K562 (cell line): ENCODE results near the gene SCYL3. TPM values are rescaled to one million over a fixed set of nuclear protein-coding genes. Genes with fewer than 3 reads are reported as not detected.
A peak's percentile ranks its signal among the peaks of the same experiment; 100 is the strongest.
"Not testable (repeated sequence)": the region's sequence is repeated elsewhere in the genome, so short reads cannot be mapped to it uniquely, and the experiment has no call there.

ENCODE experiments used
- ATAC-seq: fragments of 200-7000 bp; cut with Tn5 transposase; 3 replicates; pipeline ENCODE4 v1.9.1; 2020; ENCODE audit warnings: moderate library complexity
- BruUV-seq: library from RNA; stranded (reverse); fragments of 400-500 nt; replicated peaks from 2 replicates; lab custom pipeline; 2021; lab: Mats Ljungman, UMichigan
- CTCF ChIA-PET: fragments of 300-600 bp; formaldehyde crosslinking; extraction: SDS; loops from one replicate; lab custom pipeline; 2021; ENCODE audit warnings: low intra/inter-chr PET ratio; lab: Yijun Ruan, JAX
- POLR2A ChIA-PET: fragments of 300-600, 350-650 bp; sonication (Branson Sonifier 250); formaldehyde crosslinking; extraction: SDS; loops from one replicate; lab custom pipeline; 2021; ENCODE audit warnings: antibody characterized with exemption, inconsistent platforms; lab: Yijun Ruan, JAX
- DNase-seq, 4 experiments: peaks; one replicate each; pipeline versions ENCODE4 v3.0.0 to v3.0.0-alpha.2; 2011 to 2018; ENCODE audit warnings: low spot score in 3 of 4, mixed read lengths in 3 of 4; ENCODE audit errors: extremely low read depth in 1 of 4
- FAIRE-seq: peaks from 2 replicates; lab custom pipeline; 2011; peaks lifted over from hg19 to GRCh38; lab: Jason Lieb, UNC
- H2AFZ ChIP-seq: 2 replicates; pipeline ENCODE4 v1.6.0; 2011; ENCODE audit warnings: low read depth, low read length, control low read depth, inconsistent platforms
- H3K27ac ChIP-seq: fragments of 200-600 bp; 3 replicates; pipeline ENCODE4 v1.8.0; 2011; ENCODE audit warnings: low read depth, mild to moderate bottlenecking, control low read depth, inconsistent platforms, low read length, moderate library complexity, mixed read lengths; ENCODE audit errors: extremely low read depth
- H3K27me3 ChIP-seq, 2 experiments: fragments of 300-600 bp in 1 of 2; 2 replicates in 1 of 2; 3 replicates in 1 of 2; pipeline versions ENCODE4 v1.6.0 to v1.8.0; 2011; ENCODE audit warnings: inconsistent platforms in 2 of 2, low read length in 2 of 2, mild to moderate bottlenecking in 1 of 2, mixed read lengths in 1 of 2, moderate library complexity in 1 of 2; ENCODE audit not compliant: control insufficient read depth in 2 of 2, insufficient read depth in 2 of 2
- H3K36me3 ChIP-seq: fragments of 300-600 bp; 3 replicates; pipeline ENCODE4 v1.8.0; 2011; ENCODE audit warnings: mild to moderate bottlenecking, low read length, inconsistent platforms; ENCODE audit not compliant: control insufficient read depth, insufficient read depth
- H3K4me1 ChIP-seq, 2 experiments: fragments of 200-600 bp in 1 of 2; replicated peaks in 1 of 2; 2 replicates in 1 of 2; 3 replicates in 1 of 2; pipeline versions ENCODE4 v1.5.1 to v1.8.0; 2011; ENCODE audit warnings: inconsistent platforms in 2 of 2, low read length in 2 of 2, mild to moderate bottlenecking in 1 of 2, mixed read lengths in 1 of 2, moderate library complexity in 1 of 2; ENCODE audit not compliant: control insufficient read depth in 2 of 2, insufficient read depth in 2 of 2
- H3K4me2 ChIP-seq: 2 replicates; pipeline ENCODE4 v1.6.1; 2011; ENCODE audit warnings: low read length, control low read depth, inconsistent platforms, mixed read lengths; ENCODE audit not compliant: insufficient read depth
- H3K4me3 ChIP-seq: fragments of 200-600 bp; sonication (generic), shearing (Covaris generic); 2 replicates; pipeline ENCODE4 v1.5.1; 2016; ENCODE audit warnings: control low read depth, inconsistent platforms
- H3K79me2 ChIP-seq: fragments of 200-600 bp; 3 replicates; pipeline ENCODE4 v1.8.0; 2011; ENCODE audit warnings: low read length, inconsistent platforms; ENCODE audit not compliant: control insufficient read depth, insufficient read depth
- H3K9ac ChIP-seq, 2 experiments: 2 replicates each; pipeline versions ENCODE4 v1.6.0 to v1.6.1; 2011; ENCODE audit warnings: low read depth in 2 of 2, low read length in 2 of 2, control low read depth in 1 of 2, inconsistent platforms in 1 of 2, mild to moderate bottlenecking in 1 of 2, mixed read lengths in 1 of 2; ENCODE audit not compliant: insufficient read depth in 1 of 2
- H3K9me1 ChIP-seq: one replicate; pipeline ENCODE4 v1.6.0; 2011; ENCODE audit warnings: inconsistent platforms, mild to moderate bottlenecking, low read length, moderate library complexity; ENCODE audit not compliant: control insufficient read depth, insufficient read depth
- H3K9me3 ChIP-seq: replicated peaks from 2 replicates; pipeline ENCODE4 v1.5.1; 2011; ENCODE audit warnings: low read depth, low read length, inconsistent platforms; ENCODE audit not compliant: control insufficient read depth, insufficient read depth
- H4K20me1 ChIP-seq: replicated peaks from 2 replicates; pipeline ENCODE4 v1.6.1; 2011; ENCODE audit warnings: low read length, inconsistent platforms, mixed read lengths; ENCODE audit not compliant: control insufficient read depth, insufficient read depth
- BCOR ChIP-seq: fragments of 450-650 bp; IDR thresholded peaks from 2 replicates; pipeline ENCODE4 v1.6.1; 2016
- DACH1 ChIP-seq: fragments of 450-650 bp; IDR thresholded peaks from 2 replicates; pipeline ENCODE4 v1.6.1; 2018; ENCODE audit not compliant: partially characterized antibody
- GATA2 ChIP-seq: sonication (generic); formaldehyde crosslinking; IDR thresholded peaks from 2 replicates; pipeline ENCODE4 v1.4.0; 2020; ENCODE audit warnings: mild to moderate bottlenecking, missing genetic modification reagents
- GATAD2B ChIP-seq: fragments of 450-650 bp; IDR thresholded peaks from 2 replicates; pipeline ENCODE4 v1.6.1; 2017; ENCODE audit warnings: mild to moderate bottlenecking, borderline replicate concordance
- MTA1 ChIP-seq: fragments of 450-650 bp; IDR thresholded peaks from 2 replicates; pipeline ENCODE4 v1.6.1; 2017; ENCODE audit warnings: borderline replicate concordance
- ZC3H11A ChIP-seq: IDR thresholded peaks from 2 replicates; pipeline ENCODE4 v1.6.1; 2012; ENCODE audit warnings: low read depth, low read length, improper control_type of control experiment
- in situ Hi-C: fragments of 300-500 bp; cut with MboI; formaldehyde crosslinking; loops from 4 replicates; pipeline ENCODE4 v1.15.0; 2018; ENCODE audit warnings: inconsistent platforms, mixed read lengths
- intact Hi-C: fragments of 100-400 bp; cut with micrococcal nuclease; formaldehyde crosslinking; loops from 2 replicates; pipeline ENCODE4 v1.14.2; 2022
- polyA plus RNA-seq, 8 experiments: library from polyadenylated mRNA; depleted of rRNA in 4 of 8; stranded (reverse) in 5 of 8; unstranded in 3 of 8; fragments of >200 nt; fragmentation: Nextera tagmentation in 2 of 8; fragmentation: Illumina TruSeq in 1 of 8; extraction: Ambion mirVana in 2 of 8; extraction: Trizol in 1 of 8; gene quantifications; 2 replicates each; pipeline versions ENCODE4 v1.2.1 to v1.2.3, GENCODE V29; 2011 to 2014; ENCODE audit warnings: inconsistent platforms in 1 of 8, missing spikeins in 1 of 8
- total RNA-seq, 7 experiments: library from RNA; depleted of rRNA in 6 of 7; stranded (reverse); fragments of >200 nt in 6 of 7; fragmentation: Illumina TruSeq in 2 of 7; extraction: Trizol in 2 of 7; gene quantifications; 2 replicates each; pipeline versions ENCODE4 v1.2.1 to v1.2.3, GENCODE V29; 2011 to 2021; ENCODE audit warnings: low replicate concordance in 1 of 7
- TF ChIP-seq, protein P1 (sequence below): fragments of 450-650 bp; IDR thresholded peaks from 2 replicates; pipeline ENCODE4 v1.6.1; 2016; ENCODE audit warnings: antibody characterized with exemption

The SCYL3 gene
- total and polyA plus RNA-seq, 9 of the 15 experiments (the other 6 are each of a cell fraction or from before 2014, with no cell fraction given) = 3.6 to 11.4 (median 7.1) TPM

DNA sequence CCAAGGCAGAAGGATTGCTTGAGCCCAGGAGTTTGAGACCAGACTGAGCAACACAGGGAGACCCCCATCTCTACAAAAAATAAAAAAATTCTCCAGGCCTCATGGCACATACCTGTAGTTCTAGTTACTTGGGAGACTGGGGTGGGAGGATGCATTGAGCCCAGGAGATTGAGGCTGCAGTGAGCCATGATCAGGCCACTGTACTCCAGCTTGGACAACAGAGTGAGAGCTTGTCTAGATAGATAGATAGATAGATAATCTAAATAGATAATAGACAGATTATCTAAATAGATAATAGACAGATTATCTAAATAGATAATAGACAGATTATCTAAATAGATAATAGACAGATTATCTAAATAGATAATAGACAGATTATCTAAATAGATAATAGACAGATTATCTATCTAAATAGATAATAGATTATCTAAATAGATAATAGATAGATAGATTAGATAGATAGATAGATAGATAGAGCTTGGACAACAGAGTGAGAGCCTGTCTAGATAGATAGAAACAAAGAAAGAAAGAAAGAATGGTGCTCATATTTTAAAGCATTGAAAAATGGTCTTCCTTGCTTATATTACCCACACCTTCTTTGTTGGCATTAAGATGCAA is 82.2 kb downstream of the SCYL3 start:
- H3K27me3 ChIP-seq, H3K4me1 ChIP-seq, CTCF ChIA-PET, ATAC-seq, H3K4me2 ChIP-seq, H3K9me3 ChIP-seq, H4K20me1 ChIP-seq, H3K4me3 ChIP-seq, FAIRE-seq, H3K9me1 ChIP-seq, BruUV-seq, intact Hi-C loops, DNase-seq, H2AFZ ChIP-seq, H3K79me2 ChIP-seq, in situ Hi-C loops, H3K9ac ChIP-seq, H3K27ac ChIP-seq: not testable (repeated sequence)
- POLR2A ChIA-PET = interaction anchor here (0.9 kb wide), 1 partner anchor 45 kb away, joined by 4 read pairs; no protein-coding TSS in a partner anchor
- peaks cover 70% of the 10 kb centered on the region for H3K36me3 ChIP-seq
- TF ChIP-seq GATA2 = peak; percentile 72
- peak; percentile 25 for TF ChIP-seq DACH1
- peak; percentile 86; the same call in 1 of the 2 replicates for TF ChIP-seq MTA1
- 0 out of 2 replicates have a peak, but pooled peaks have one; percentile 67 for TF ChIP-seq GATAD2B
- peak; percentile 94 for TF ChIP-seq ZC3H11A
- TF ChIP-seq, protein P1, sequence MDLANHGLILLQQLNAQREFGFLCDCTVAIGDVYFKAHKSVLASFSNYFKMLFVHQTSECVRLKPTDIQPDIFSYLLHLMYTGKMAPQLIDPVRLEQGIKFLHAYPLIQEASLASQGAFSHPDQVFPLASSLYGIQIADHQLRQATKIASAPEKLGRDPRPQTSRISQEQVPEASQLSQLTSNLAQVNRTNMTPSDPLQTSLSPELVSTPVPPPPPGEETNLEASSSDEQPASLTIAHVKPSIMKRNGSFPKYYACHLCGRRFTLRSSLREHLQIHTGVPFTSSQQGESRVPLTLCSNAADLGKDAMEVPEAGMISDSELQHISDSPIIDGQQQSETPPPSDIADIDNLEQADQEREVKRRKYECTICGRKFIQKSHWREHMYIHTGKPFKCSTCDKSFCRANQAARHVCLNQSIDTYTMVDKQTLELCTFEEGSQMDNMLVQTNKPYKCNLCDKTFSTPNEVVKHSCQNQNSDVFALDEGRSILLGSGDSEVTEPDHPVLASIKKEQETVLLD = peak; percentile 79; the same call in 1 of the 2 replicates
- TF ChIP-seq BCOR = 0 out of 2 replicates have a peak, but pooled peaks have one; percentile 34
